ENCODE measurements around the gene SOWAHC. TPM values are rescaled to one million over a fixed set of nuclear protein-coding genes. Genes with fewer than 3 reads are reported as not detected.

Gene SOWAHC
- total RNA-seq, 1 experiment from 2014 or later: 13.1 TPM

GRCh38 chr2:109654326-109655050 is 40.3 kb downstream of the SOWAHC start:
- Histone ChIP-seq H3K36me3 (ENCODE audit: insufficient read depth, low read length, poor library complexity, severe bottlenecking) (no peaks in the 10 kb centered on the region), H3K4me3 (ENCODE audit: low read depth, low read length, poor library complexity, severe bottlenecking) (no peak overlapping the region), H3K9me3 (ENCODE audit: low read depth, low read length, poor library complexity, severe bottlenecking) (no peaks in the 10 kb centered on the region), H3K27ac (ENCODE audit: low read depth, low read length, poor library complexity, severe bottlenecking) (no peak overlapping the region), H3K27me3 (replicated peaks; ENCODE audit: insufficient read depth, low read depth, low read length, poor library complexity) (no peaks in the 10 kb centered on the region), H3K4me1 (ENCODE audit: insufficient read depth, low read length, poor library complexity, severe bottlenecking) (no peaks in the 10 kb centered on the region)
- intact Hi-C loops (cut with micrococcal nuclease; ENCODE audit: unreplicated experiment): no loop called here
- no peak for TF ChIP-seq EZH2 (IDR thresholded peaks at IDR 0.05; ENCODE audit: borderline replicate concordance, low read depth, low read length, poor library complexity, severe bottlenecking)
- TF ChIP-seq, protein P1, sequence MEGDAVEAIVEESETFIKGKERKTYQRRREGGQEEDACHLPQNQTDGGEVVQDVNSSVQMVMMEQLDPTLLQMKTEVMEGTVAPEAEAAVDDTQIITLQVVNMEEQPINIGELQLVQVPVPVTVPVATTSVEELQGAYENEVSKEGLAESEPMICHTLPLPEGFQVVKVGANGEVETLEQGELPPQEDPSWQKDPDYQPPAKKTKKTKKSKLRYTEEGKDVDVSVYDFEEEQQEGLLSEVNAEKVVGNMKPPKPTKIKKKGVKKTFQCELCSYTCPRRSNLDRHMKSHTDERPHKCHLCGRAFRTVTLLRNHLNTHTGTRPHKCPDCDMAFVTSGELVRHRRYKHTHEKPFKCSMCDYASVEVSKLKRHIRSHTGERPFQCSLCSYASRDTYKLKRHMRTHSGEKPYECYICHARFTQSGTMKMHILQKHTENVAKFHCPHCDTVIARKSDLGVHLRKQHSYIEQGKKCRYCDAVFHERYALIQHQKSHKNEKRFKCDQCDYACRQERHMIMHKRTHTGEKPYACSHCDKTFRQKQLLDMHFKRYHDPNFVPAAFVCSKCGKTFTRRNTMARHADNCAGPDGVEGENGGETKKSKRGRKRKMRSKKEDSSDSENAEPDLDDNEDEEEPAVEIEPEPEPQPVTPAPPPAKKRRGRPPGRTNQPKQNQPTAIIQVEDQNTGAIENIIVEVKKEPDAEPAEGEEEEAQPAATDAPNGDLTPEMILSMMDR (conservative IDR thresholded peaks at IDR 0.05; ENCODE audit: low read depth, low read length): no peak
- POLR2A ChIA-PET (ENCODE audit: low non-redundant PET): no interaction called here
- CTCF ChIA-PET: no interaction called here
- no peak for DNase-seq (ENCODE audit: low spot score)
- no TSS peak for BruUV-seq (replicated peaks)

DNA sequence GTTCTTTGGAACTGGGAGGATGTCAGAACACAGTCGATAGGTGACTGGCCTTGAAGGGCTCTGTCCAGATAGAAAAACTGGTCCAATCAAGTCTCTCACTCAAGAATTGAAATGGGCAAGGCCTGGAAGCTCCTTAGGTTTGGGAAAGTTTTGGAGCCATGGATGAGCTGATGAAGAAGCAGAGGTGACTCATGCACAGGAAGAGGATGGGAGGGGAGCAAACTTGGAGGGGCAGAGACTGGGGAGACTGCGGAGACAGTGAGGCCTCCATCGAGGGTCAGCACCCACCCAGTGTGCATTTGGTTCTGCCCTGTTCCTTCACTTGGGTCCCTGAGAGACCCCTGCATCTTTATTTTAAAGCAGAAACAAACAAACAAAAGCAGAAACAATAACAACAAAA is 41.1 kb downstream of the SOWAHC start:
- no peaks in the 10 kb centered on the region for H3K27me3 ChIP-seq (replicated peaks; ENCODE audit: insufficient read depth, low read depth, low read length, poor library complexity)
- no peak overlapping the region for H3K27ac ChIP-seq (ENCODE audit: low read depth, low read length, poor library complexity, severe bottlenecking)
- no peaks in the 10 kb centered on the region for H3K9me3 ChIP-seq (ENCODE audit: low read depth, low read length, poor library complexity, severe bottlenecking)
- BruUV-seq (replicated peaks): no TSS peak
- no peaks in the 10 kb centered on the region for H3K36me3 ChIP-seq (ENCODE audit: insufficient read depth, low read length, poor library complexity, severe bottlenecking)
- intact Hi-C loops (cut with micrococcal nuclease; ENCODE audit: unreplicated experiment): no loop called here
- ChIA-PET POLR2A (ENCODE audit: low non-redundant PET) (no interaction called here), CTCF (no interaction called here)
- DNase-seq (ENCODE audit: low spot score): no peak
- H3K4me1 ChIP-seq (ENCODE audit: insufficient read depth, low read length, poor library complexity, severe bottlenecking): no peaks in the 10 kb centered on the region
- TF ChIP-seq, protein P1 (conservative IDR thresholded peaks at IDR 0.05; ENCODE audit: low read depth, low read length): no peak
- no peak for TF ChIP-seq EZH2 (IDR thresholded peaks at IDR 0.05; ENCODE audit: borderline replicate concordance, low read depth, low read length, poor library complexity, severe bottlenecking)
- H3K4me3 ChIP-seq (ENCODE audit: low read depth, low read length, poor library complexity, severe bottlenecking): no peak overlapping the region

GRCh38 chr2:109659396-109660045 is 45.4 kb downstream of the SOWAHC start:
- intact Hi-C loops (cut with micrococcal nuclease; ENCODE audit: unreplicated experiment): no loop called here
- CTCF ChIA-PET: no interaction called here

More at GRCh38 chr2:109659396-109660045, 45.4 kb downstream of the SOWAHC start:
- Histone ChIP-seq H3K27ac (ENCODE audit: low read depth, low read length, poor library complexity, severe bottlenecking) (no peak overlapping the region), H3K4me3 (ENCODE audit: low read depth, low read length, poor library complexity, severe bottlenecking) (no peak overlapping the region), H3K36me3 (ENCODE audit: insufficient read depth, low read length, poor library complexity, severe bottlenecking) (no peaks in the 10 kb centered on the region), H3K9me3 (ENCODE audit: low read depth, low read length, poor library complexity, severe bottlenecking) (no peaks in the 10 kb centered on the region), H3K27me3 (replicated peaks; ENCODE audit: insufficient read depth, low read depth, low read length, poor library complexity) (no peaks in the 10 kb centered on the region), H3K4me1 (ENCODE audit: insufficient read depth, low read length, poor library complexity, severe bottlenecking) (no peaks in the 10 kb centered on the region)
- no TSS peak for BruUV-seq (replicated peaks)
- POLR2A ChIA-PET (ENCODE audit: low non-redundant PET): no interaction called here
- TF ChIP-seq, protein P1 (conservative IDR thresholded peaks at IDR 0.05; ENCODE audit: low read depth, low read length): no peak
- TF ChIP-seq EZH2 (IDR thresholded peaks at IDR 0.05; ENCODE audit: borderline replicate concordance, low read depth, low read length, poor library complexity, severe bottlenecking): no peak
- DNase-seq (ENCODE audit: low spot score): no peak

Measured in A673 (cell line).